Muscle layer of duodenum (tissue), 2 donors: Measurements from ENCODE around the gene S1PR5.

Experiments
- H3K27ac ChIP-seq: one replicate; pipeline ENCODE4 v1.7.0; 2013; ENCODE audit warnings: mild to moderate bottlenecking, low read length
- H3K27me3 ChIP-seq: one replicate; pipeline ENCODE4 v1.7.0; 2013; ENCODE audit warnings: low read depth, mild to moderate bottlenecking, control low read depth, low read length
- H3K36me3 ChIP-seq, 2 donors: one replicate each; pipeline ENCODE4 v1.7.0; 2013; ENCODE audit warnings: low read length in 2 of 2, control low read depth in 1 of 2, mild to moderate bottlenecking in 1 of 2; ENCODE audit not compliant: insufficient read depth in 2 of 2, control insufficient read depth in 1 of 2
- H3K4me1 ChIP-seq, 2 donors: one replicate each; pipeline ENCODE4 v1.7.0; 2013; ENCODE audit warnings: low read length in 2 of 2, mild to moderate bottlenecking in 2 of 2, control low read depth in 1 of 2, moderate library complexity in 1 of 2; ENCODE audit not compliant: insufficient read depth in 2 of 2, control insufficient read depth in 1 of 2
- H3K4me3 ChIP-seq, 2 donors: one replicate each; pipeline ENCODE4 v1.7.0; 2013; ENCODE audit warnings: low read length in 2 of 2, low read depth in 1 of 2, mild to moderate bottlenecking in 1 of 2
- H3K9me3 ChIP-seq, 2 donors: one replicate each; pipeline ENCODE4 v1.7.0; 2013; ENCODE audit warnings: low read length in 2 of 2, control low read depth in 1 of 2, mild to moderate bottlenecking in 1 of 2; ENCODE audit not compliant: control insufficient read depth in 1 of 2
- donor health status: healthy.

The S1PR5 gene

DNA sequence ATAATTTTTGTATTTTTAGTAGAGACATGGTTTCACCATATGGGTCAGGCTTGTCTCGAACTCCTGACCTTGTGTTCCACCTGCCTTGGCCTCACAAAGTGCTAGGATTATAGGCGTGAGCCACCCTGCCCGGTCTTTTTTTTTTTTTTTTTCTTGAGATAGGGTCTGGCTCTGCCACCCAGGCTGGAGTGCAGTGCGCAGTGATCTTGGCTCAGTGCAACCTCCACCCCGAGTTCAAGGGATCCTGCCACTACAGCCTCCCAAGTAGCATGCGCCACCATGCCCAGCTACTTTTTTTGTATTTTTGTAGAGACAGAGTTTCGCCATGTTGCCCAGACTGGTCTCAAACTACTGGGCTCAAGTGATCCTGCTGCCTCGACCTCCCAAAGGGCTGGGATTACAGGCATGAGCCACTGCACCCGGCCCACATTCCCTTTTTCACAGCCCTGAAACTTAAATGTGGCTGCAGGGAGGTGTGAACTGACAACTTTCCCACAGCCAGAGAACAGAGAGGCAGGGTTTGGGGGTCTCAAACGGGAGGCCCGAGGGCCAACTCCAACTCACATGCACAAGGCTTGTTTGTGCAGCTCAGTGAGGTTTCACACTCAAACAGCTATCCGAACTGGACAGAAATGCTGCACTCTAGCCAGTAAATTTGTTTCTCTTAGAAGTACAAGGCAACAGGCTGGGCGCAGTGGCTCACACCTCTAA lies 4.4 kb upstream of the S1PR5 start:
- H3K4me3 ChIP-seq, result no peak overlapping the region
- no peak overlapping the region for H3K27ac ChIP-seq
- peaks cover 0 to 22% of the 10 kb centered on the region in 2 donors for H3K4me1 ChIP-seq
- no peaks in the 10 kb centered on the region for H3K9me3 ChIP-seq
- no peaks in the 10 kb centered on the region for H3K36me3 ChIP-seq
- H3K27me3 ChIP-seq, result peaks cover 22% of the 10 kb centered on the region

DNA sequence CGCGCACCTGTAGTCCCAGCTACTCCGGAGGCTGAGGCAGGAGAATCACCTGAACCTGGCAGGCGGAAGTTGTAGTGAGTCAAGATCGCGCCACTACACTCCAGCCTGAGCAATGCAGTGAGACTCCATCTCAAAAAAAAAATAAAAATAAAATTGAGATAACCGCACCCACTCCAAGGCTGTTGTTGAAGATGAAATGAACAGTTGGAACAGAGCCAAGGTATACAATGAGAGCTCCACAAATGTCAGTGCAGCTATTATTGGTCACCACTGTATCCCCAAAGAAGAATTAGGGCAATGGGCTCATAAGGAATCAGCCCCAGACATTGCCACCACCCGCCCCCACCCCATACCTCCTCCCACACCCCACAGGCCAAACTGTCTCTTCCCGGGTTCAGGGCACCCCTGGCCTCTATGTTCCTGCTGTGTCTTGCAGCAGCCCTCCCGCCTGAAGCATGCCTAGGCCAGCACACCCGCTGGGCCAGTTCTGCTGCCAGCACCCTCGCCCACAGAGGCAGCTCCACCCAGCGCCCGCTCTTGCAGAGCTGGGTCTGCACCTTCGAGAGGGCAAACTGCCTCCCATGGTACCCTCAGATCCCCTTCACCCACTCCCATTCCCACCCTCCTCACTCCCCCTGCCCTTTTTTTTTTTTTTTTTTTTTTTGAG lies 3.5 kb upstream of the S1PR5 start:
- H3K27ac ChIP-seq, result no peak overlapping the region
- peaks cover 31% of the 10 kb centered on the region for H3K27me3 ChIP-seq
- no peaks in the 10 kb centered on the region for H3K9me3 ChIP-seq
- no peaks in the 10 kb centered on the region for H3K36me3 ChIP-seq
- H3K4me3 ChIP-seq, result no peak overlapping the region
- H3K4me1 ChIP-seq, result peaks cover 0 to 22% of the 10 kb centered on the region in 2 donors

- Histone ChIP-seq H3K27ac (no peak overlapping the region), H3K4me1 (peaks cover 0 to 24% of the 10 kb centered on the region in 2 donors), H3K27me3 (peaks cover 42% of the 10 kb centered on the region), H3K4me3 (no peak overlapping the region), H3K9me3 (no peaks in the 10 kb centered on the region), H3K36me3 (no peaks in the 10 kb centered on the region)
These were observed 2.2 kb upstream of the S1PR5 start for GRCh38 chr19:10519421-10519820.

- Histone ChIP-seq H3K27ac (no peak overlapping the region), H3K27me3 (peaks cover 48% of the 10 kb centered on the region), H3K4me1 (peaks cover 0 to 30% of the 10 kb centered on the region in 2 donors), H3K9me3 (no peaks in the 10 kb centered on the region), H3K36me3 (no peaks in the 10 kb centered on the region), H3K4me3 (no peak overlapping the region)
These were observed 1.5 kb upstream of the S1PR5 start for GRCh38 chr19:10518444-10519361.

DNA sequence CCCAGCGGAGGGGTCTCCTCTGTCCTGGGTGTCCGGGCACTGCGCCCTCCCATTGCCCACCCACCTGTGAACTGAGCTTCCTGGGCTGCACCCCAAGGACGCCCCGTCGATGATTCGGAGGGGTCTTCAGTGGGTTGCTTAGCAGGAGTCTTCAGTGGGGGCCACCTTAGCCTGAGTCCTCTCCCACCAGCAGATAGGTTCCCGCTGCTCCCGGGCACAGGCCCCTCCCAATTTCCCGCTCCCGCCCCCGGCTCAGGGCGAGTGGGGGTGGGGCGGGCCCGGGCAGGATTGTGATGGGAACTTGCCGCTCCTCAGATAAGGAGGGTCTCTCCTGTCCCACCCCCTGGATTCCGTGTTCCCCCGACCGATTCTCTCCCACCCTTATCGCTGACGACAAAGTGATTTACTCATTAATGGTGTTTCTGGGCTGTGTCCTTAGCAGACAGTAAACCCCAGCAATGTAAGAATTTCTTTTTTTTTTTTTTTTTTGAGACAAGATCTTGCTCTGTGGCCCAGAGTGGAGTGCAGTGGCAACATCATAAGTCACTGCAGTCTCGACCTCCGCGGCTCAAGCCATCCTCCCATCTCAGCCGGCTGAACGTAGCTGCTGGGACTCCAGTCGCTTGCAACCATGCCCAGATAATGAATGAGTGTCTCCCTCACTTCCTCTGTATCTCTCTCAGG lies 655 bp upstream of the S1PR5 start:
- Histone ChIP-seq H3K27me3 (peaks cover 56% of the 10 kb centered on the region), H3K36me3 (no peaks in the 10 kb centered on the region), H3K27ac (no peak overlapping the region), H3K4me3 (peak overlapping the region; percentile 16 to 52), H3K4me1 (peaks cover 0 to 30% of the 10 kb centered on the region in 2 donors), H3K9me3 (no peaks in the 10 kb centered on the region)

- Histone ChIP-seq H3K4me1 (peaks cover 0 to 30% of the 10 kb centered on the region in 2 donors), H3K36me3 (no peaks in the 10 kb centered on the region), H3K27me3 (peaks cover 57% of the 10 kb centered on the region), H3K4me3 (peak overlapping the region in 1 of 2 donors; percentile 52), H3K27ac (no peak overlapping the region), H3K9me3 (no peaks in the 10 kb centered on the region)
These were observed 468 bp downstream of the S1PR5 start for GRCh38 chr19:10516671-10517286.

GRCh38 chr19:10516064-10516385 lies 1.2 kb downstream of the S1PR5 start:
- Histone ChIP-seq H3K4me3 (no peak overlapping the region), H3K27ac (no peak overlapping the region), H3K4me1 (peaks cover 0 to 30% of the 10 kb centered on the region in 2 donors), H3K9me3 (no peaks in the 10 kb centered on the region), H3K36me3 (no peaks in the 10 kb centered on the region), H3K27me3 (peaks cover 57% of the 10 kb centered on the region)

- Histone ChIP-seq H3K36me3 (no peaks in the 10 kb centered on the region), H3K27ac (no peak overlapping the region), H3K4me1 (peaks cover 0 to 34% of the 10 kb centered on the region in 2 donors), H3K4me3 (peak overlapping the region in 1 of 2 donors; percentile 3), H3K9me3 (no peaks in the 10 kb centered on the region), H3K27me3 (peaks cover 62% of the 10 kb centered on the region)
These were observed 2.8 kb downstream of the S1PR5 start for GRCh38 chr19:10514211-10515145.

GRCh38 chr19:10513223-10513622 lies 4.0 kb downstream of the S1PR5 start:
- H3K4me1 ChIP-seq, result peaks cover 0 to 28% of the 10 kb centered on the region in 2 donors
- no peak overlapping the region for H3K4me3 ChIP-seq
- H3K36me3 ChIP-seq, result no peaks in the 10 kb centered on the region
- H3K9me3 ChIP-seq, result no peaks in the 10 kb centered on the region
- peaks cover 51% of the 10 kb centered on the region for H3K27me3 ChIP-seq
- H3K27ac ChIP-seq, result no peak overlapping the region

- peaks cover 28% of the 10 kb centered on the region for H3K27me3 ChIP-seq
These were observed 6.9 kb downstream of the S1PR5 start for GRCh38 chr19:10510301-10510802.

More at GRCh38 chr19:10510301-10510802, 6.9 kb downstream of the S1PR5 start:
- no peaks in the 10 kb centered on the region for H3K36me3 ChIP-seq
- no peak overlapping the region for H3K4me3 ChIP-seq
- H3K27ac ChIP-seq, result no peak overlapping the region
- peaks cover 0 to 12% of the 10 kb centered on the region in 2 donors for H3K4me1 ChIP-seq
- H3K9me3 ChIP-seq, result no peaks in the 10 kb centered on the region
